ENCODE data around the gene C10orf62. TPM values are rescaled to one million over a fixed set of nuclear protein-coding genes. Genes with fewer than 3 reads are reported as not detected.

The C10orf62 gene
- total and polyA plus RNA-seq, 2 of the 13 experiments (the other 11 are each of a cell fraction or from before 2014, with no cell fraction given): 0.61 to 1.6 TPM

GRCh38 chr10:97580421-97581367, 8.8 kb upstream of the C10orf62 start:
- no peaks in the 10 kb centered on the region for H3K36me3 ChIP-seq (replicated peaks in 1 of 2; ENCODE audit: control insufficient read depth in 1 of 2, insufficient read depth in 2 of 2, low read length in 2 of 2)
- no peak overlapping the region for H3K27ac ChIP-seq (ENCODE audit: extremely low read length, insufficient read depth, low read length)
- DNase-seq (ENCODE audit: low spot score): no peak
- no peaks in the 10 kb centered on the region for H3K79me2 ChIP-seq (ENCODE audit: insufficient read depth, low read length)
- intact Hi-C loops (cut with micrococcal nuclease; ENCODE audit: unreplicated experiment): no loop called here
- peak overlapping the region; percentile 32; the same call in 1 of the 2 replicates for H3K4me2 ChIP-seq (ENCODE audit: low read depth, low read length)
- POLR2A ChIA-PET: no interaction called here
- H3K27me3 ChIP-seq (ENCODE audit: control insufficient read depth in 1 of 2, insufficient read depth in 2 of 2, low read length in 2 of 2): peaks cover 0 to 12% of the 10 kb centered on the region in 2 experiments; a peak in 1 of 5 replicates
- H2AFZ ChIP-seq (ENCODE audit: low read length): no peak overlapping the region
- 45% methylated on average over 5 of the region's 9 CpGs for WGBS (ENCODE audit: low lambda C conversion rate)
- no peak overlapping the region for H3K9ac ChIP-seq (ENCODE audit: insufficient read depth, low read depth, low read length)
- H4K20me1 ChIP-seq (ENCODE audit: insufficient read depth, low read length): no peaks in the 10 kb centered on the region
- no peak for ATAC-seq
- in situ Hi-C loops (cut with HindIII; ENCODE audit: extremely low pct_ligation_motif_present, low pct_unique_long_range_greater_than_20kb): no loop called here
- CTCF ChIA-PET (ENCODE audit: low intra/inter-chr PET ratio, low total read pairs): no interaction called here
- FAIRE-seq: no peak
- TF ChIP-seq ZNF296 (CRISPR knock-in tag; conservative IDR thresholded peaks at IDR 0.05) (no peak), REPIN1 (CRISPR knock-in tag; IDR thresholded peaks at IDR 0.05; ENCODE audit: borderline replicate concordance, low read depth) (no peak), ZNF510 (CRISPR knock-in tag; IDR thresholded peaks at IDR 0.05; ENCODE audit: low read depth) (no peak), TAF1 (CRISPR knock-in tag; IDR thresholded peaks at IDR 0.05) (no peak), NFATC3 (CRISPR knock-in tag; IDR thresholded peaks at IDR 0.05) (no peak), ZFP36L2 (CRISPR knock-in tag; IDR thresholded peaks at IDR 0.05) (no peak), ZNF687 (CRISPR knock-in tag; IDR thresholded peaks at IDR 0.05) (peak; percentile 62), ZNF782 (CRISPR knock-in tag; IDR thresholded peaks at IDR 0.05; ENCODE audit: borderline replicate concordance) (no peak)
- TF ChIP-seq, protein P1, sequence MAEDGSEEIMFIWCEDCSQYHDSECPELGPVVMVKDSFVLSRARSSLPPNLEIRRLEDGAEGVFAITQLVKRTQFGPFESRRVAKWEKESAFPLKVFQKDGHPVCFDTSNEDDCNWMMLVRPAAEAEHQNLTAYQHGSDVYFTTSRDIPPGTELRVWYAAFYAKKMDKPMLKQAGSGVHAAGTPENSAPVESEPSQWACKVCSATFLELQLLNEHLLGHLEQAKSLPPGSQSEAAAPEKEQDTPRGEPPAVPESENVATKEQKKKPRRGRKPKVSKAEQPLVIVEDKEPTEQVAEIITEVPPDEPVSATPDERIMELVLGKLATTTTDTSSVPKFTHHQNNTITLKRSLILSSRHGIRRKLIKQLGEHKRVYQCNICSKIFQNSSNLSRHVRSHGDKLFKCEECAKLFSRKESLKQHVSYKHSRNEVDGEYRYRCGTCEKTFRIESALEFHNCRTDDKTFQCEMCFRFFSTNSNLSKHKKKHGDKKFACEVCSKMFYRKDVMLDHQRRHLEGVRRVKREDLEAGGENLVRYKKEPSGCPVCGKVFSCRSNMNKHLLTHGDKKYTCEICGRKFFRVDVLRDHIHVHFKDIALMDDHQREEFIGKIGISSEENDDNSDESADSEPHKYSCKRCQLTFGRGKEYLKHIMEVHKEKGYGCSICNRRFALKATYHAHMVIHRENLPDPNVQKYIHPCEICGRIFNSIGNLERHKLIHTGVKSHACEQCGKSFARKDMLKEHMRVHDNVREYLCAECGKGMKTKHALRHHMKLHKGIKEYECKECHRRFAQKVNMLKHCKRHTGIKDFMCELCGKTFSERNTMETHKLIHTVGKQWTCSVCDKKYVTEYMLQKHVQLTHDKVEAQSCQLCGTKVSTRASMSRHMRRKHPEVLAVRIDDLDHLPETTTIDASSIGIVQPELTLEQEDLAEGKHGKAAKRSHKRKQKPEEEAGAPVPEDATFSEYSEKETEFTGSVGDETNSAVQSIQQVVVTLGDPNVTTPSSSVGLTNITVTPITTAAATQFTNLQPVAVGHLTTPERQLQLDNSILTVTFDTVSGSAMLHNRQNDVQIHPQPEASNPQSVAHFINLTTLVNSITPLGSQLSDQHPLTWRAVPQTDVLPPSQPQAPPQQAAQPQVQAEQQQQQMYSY (CRISPR knock-in tag; IDR thresholded peaks at IDR 0.05): peak; percentile 81
- H3K4me3 ChIP-seq (replicated peaks in 1 of 3; ENCODE audit: insufficient read depth in 1 of 3, low read depth in 2 of 3, low read length in 3 of 3): no peak overlapping the region; a peak in 1 of 6 replicates
- BruUV-seq (replicated peaks): no TSS peak
- no peaks in the 10 kb centered on the region for H3K9me3 ChIP-seq (ENCODE audit: low read length)
- peaks cover 29% of the 10 kb centered on the region for H3K4me1 ChIP-seq (ENCODE audit: insufficient read depth, low read length)
